SKM-1 treated with dmso at 0.1 percent for 144 hours (cell line): Measurements from ENCODE around the gene EI24.
A peak's percentile ranks its signal among the peaks of the same experiment; 100 is the strongest.
"Not testable (repeated sequence)": the region's sequence is repeated elsewhere in the genome, so short reads cannot be mapped to it uniquely, and the experiment has no call there.

Experiments
- DNase-seq: peaks from one replicate; lab custom pipeline; 2025; ENCODE audit not compliant: unreplicated experiment; lab: John Stamatoyannopoulos, UW

EI24 gene

GRCh38 chr11:125568970-125569914, at the start of gene EI24:
TSS of gene EI24 (plus strand) at chr11:125569477. CDS start at chr11:125572528, 3,051 bp downstream.
- DNase-seq, result peak; percentile 86

- DNase-seq, result no peak
Measured at GRCh38 chr11:125519860-125520834, 49.1 kb upstream of the EI24 start.

GRCh38 chr11:125525303-125525702, 44.0 kb upstream of the EI24 start:
- no peak for DNase-seq

- DNase-seq, result no peak
Measured at GRCh38 chr11:125532668-125533067, 36.6 kb upstream of the EI24 start.

GRCh38 chr11:125535585-125535984, 33.7 kb upstream of the EI24 start:
- no peak for DNase-seq

- not testable (repeated sequence) for DNase-seq
Measured at GRCh38 chr11:125536834-125537233, 32.4 kb upstream of the EI24 start.

- DNase-seq, result no peak
Measured at GRCh38 chr11:125542709-125543108, 26.6 kb upstream of the EI24 start.

GRCh38 chr11:125550780-125551179, 18.5 kb upstream of the EI24 start:
- no peak for DNase-seq

- no peak for DNase-seq
Measured at GRCh38 chr11:125551835-125552342, 17.4 kb upstream of the EI24 start.

- DNase-seq, result no peak
Measured at GRCh38 chr11:125552927-125553326, 16.4 kb upstream of the EI24 start.

GRCh38 chr11:125553357-125553756, 15.9 kb upstream of the EI24 start:
- DNase-seq, result no peak

GRCh38 chr11:125554038-125554437, 15.2 kb upstream of the EI24 start:
- no peak for DNase-seq

GRCh38 chr11:125559888-125560287, 9.4 kb upstream of the EI24 start:
- DNase-seq, result no peak

GRCh38 chr11:125561924-125562323, 7.4 kb upstream of the EI24 start:
- no peak for DNase-seq

GRCh38 chr11:125562430-125562829, 6.8 kb upstream of the EI24 start:
- no peak for DNase-seq

GRCh38 chr11:125564357-125564756, 4.9 kb upstream of the EI24 start:
- no peak for DNase-seq

GRCh38 chr11:125566235-125566634, 3.0 kb upstream of the EI24 start:
- DNase-seq, result no peak

- no peak for DNase-seq
Measured at GRCh38 chr11:125569915-125570621, 791 bp downstream of the EI24 start.

- DNase-seq, result no peak
Measured at GRCh38 chr11:125570952-125571351, 1.7 kb downstream of the EI24 start.

- DNase-seq, result no peak
Measured at GRCh38 chr11:125572916-125573315, 3.6 kb downstream of the EI24 start.

- not testable (repeated sequence) for DNase-seq
Measured at GRCh38 chr11:125577181-125577580, 7.9 kb downstream of the EI24 start.
